Activated T-helper 1 cell treated with anti-CD3 and anti-CD28 coated beads, Interleukin-12 subunit alpha, Interleukin-12 subunit beta, Interleukin-2, Interleukin-4 antibody, amounts not matched to agents 30 ng/mL and 10 ng/mL and 1 ng/mL, durations not matched to agents 14 hours and 24 hours and 36 hours (primary cell): ENCODE data around the gene AMIGO3. TPM values are rescaled to one million over a fixed set of nuclear protein-coding genes. Genes with fewer than 3 reads are reported as not detected.
"Not testable (repeated sequence)": the region's sequence is repeated elsewhere in the genome, so short reads cannot be mapped to it uniquely, and the experiment has no call there.

ENCODE experiments used
- DNase-seq: peaks from one replicate; pipeline ENCODE4 v3.0.0; 2021; ENCODE audit warnings: low spot score
- H3K27ac Mint-ChIP-seq: one replicate; pipeline ENCODE4 v1.8.0; 2021; ENCODE audit warnings: mild to moderate bottlenecking, mixed read lengths
- H3K27me3 Mint-ChIP-seq: one replicate; pipeline ENCODE4 v1.8.0; 2022; ENCODE audit warnings: mild to moderate bottlenecking, moderate library complexity, mixed read lengths; ENCODE audit not compliant: insufficient read depth
- H3K36me3 Mint-ChIP-seq: one replicate; pipeline ENCODE4 v1.8.0; 2021; ENCODE audit warnings: low read depth, mixed read lengths
- H3K4me1 Mint-ChIP-seq: one replicate; pipeline ENCODE4 v1.8.0; 2021; ENCODE audit warnings: low read depth, mixed read lengths
- H3K4me3 Mint-ChIP-seq: one replicate; pipeline ENCODE4 v1.8.0; 2021; ENCODE audit warnings: mild to moderate bottlenecking, moderate library complexity, mixed read lengths
- H3K9me3 Mint-ChIP-seq: one replicate; pipeline ENCODE4 v1.8.0; 2021; ENCODE audit warnings: mixed read lengths
- intact Hi-C: fragments of 100-400 bp; cut with micrococcal nuclease; formaldehyde crosslinking; loops from one replicate; pipeline ENCODE4 v1.15.1; 2024
- total RNA-seq: library from RNA; stranded (reverse); gene quantifications from 2 replicates; pipeline ENCODE4 v1.2.3, GENCODE V29; 2022

Gene AMIGO3
- total RNA-seq, 1 donor from 2014 or later: 0.39 TPM

- H3K36me3 Mint-ChIP-seq: peaks cover 1% of the 10 kb centered on the region
- H3K4me1 Mint-ChIP-seq: no peaks in the 10 kb centered on the region
- no peaks in the 10 kb centered on the region for H3K27me3 Mint-ChIP-seq
- no peak overlapping the region for H3K4me3 Mint-ChIP-seq
- no peaks in the 10 kb centered on the region for H3K9me3 Mint-ChIP-seq
- intact Hi-C loops: no loop called here
- H3K27ac Mint-ChIP-seq: no peak overlapping the region
- no peak for DNase-seq
These were observed 18.0 kb downstream of the AMIGO3 start for GRCh38 chr3:49701388-49702077.

GRCh38 chr3:49700453-49701128, 18.9 kb downstream of the AMIGO3 start:
- H3K27me3 Mint-ChIP-seq: no peaks in the 10 kb centered on the region
- DNase-seq: no peak
- no peak overlapping the region for H3K4me3 Mint-ChIP-seq
- peaks cover 1% of the 10 kb centered on the region for H3K36me3 Mint-ChIP-seq
- H3K4me1 Mint-ChIP-seq: no peaks in the 10 kb centered on the region
- no peaks in the 10 kb centered on the region for H3K9me3 Mint-ChIP-seq
- intact Hi-C loops: no loop called here
- no peak overlapping the region for H3K27ac Mint-ChIP-seq

DNA sequence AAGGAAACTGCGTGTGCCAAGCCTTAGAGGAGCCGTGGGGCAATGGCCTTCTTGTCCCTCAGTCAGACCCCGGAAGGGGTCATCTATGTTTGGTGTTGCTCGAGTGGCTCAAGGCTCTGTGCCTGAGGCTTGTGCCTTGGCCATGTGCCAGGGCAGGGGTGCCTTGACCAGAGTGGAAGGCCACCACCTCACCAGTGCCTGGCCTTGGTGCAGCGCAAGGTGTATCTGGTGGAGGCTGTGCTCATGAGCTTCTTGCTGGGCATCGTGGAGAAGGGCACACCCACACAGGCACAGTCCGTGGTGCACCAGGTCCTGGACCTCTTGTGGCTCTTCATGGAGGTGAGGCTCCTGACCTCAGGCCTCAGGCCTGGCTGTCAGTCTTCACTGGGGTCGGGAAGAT, 19.5 kb downstream of the AMIGO3 start:
- Mint-ChIP-seq H3K4me3 (no peak overlapping the region), H3K9me3 (no peaks in the 10 kb centered on the region), H3K4me1 (no peaks in the 10 kb centered on the region), H3K27ac (no peak overlapping the region), H3K27me3 (no peaks in the 10 kb centered on the region), H3K36me3 (peaks cover 1% of the 10 kb centered on the region)
- intact Hi-C loops: no loop called here
- DNase-seq: no peak

GRCh38 chr3:49699281-49699979, 20.1 kb downstream of the AMIGO3 start:
- no peak overlapping the region for H3K4me3 Mint-ChIP-seq
- H3K9me3 Mint-ChIP-seq: no peaks in the 10 kb centered on the region
- intact Hi-C loops: no loop called here
- H3K27me3 Mint-ChIP-seq: no peaks in the 10 kb centered on the region
- H3K27ac Mint-ChIP-seq: no peak overlapping the region
- H3K36me3 Mint-ChIP-seq: peaks cover 1% of the 10 kb centered on the region
- DNase-seq: no peak
- no peaks in the 10 kb centered on the region for H3K4me1 Mint-ChIP-seq

DNA sequence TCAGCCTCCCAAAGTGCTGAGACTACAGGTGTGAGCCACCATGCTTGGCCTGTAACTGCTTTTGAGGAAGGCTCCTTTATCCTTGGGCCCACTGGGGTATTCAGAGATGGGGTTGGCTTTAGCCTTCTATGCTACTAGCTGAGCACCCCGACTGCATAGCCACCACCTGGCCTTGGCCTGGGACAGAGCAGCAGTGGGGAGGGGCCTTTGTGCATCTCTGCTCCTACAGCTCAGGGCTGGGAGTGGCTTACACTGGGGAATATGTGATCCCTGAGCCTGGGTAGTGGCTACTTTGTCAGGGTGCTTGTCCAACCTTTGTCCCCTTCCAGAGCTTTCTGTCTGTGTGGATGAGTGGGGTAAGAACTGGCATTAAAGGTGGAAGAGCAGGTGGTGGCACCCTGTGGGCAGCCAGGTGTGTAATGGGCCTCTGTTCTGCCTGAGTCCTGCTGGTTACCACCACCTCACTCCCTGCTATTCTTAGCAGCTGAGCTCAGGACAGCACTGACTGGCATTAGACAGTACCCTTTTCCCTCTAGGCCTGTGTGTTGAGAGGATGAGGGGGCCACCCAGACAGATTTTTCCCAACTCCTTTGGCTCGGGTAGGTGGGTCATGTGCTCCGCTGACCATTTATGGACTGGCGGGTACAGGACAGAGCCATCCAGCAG, 24.0 kb downstream of the AMIGO3 start:
- H3K27me3 Mint-ChIP-seq, DNase-seq, H3K9me3 Mint-ChIP-seq, H3K36me3 Mint-ChIP-seq, H3K4me1 Mint-ChIP-seq, intact Hi-C loops, H3K4me3 Mint-ChIP-seq, H3K27ac Mint-ChIP-seq: not testable (repeated sequence)

DNA sequence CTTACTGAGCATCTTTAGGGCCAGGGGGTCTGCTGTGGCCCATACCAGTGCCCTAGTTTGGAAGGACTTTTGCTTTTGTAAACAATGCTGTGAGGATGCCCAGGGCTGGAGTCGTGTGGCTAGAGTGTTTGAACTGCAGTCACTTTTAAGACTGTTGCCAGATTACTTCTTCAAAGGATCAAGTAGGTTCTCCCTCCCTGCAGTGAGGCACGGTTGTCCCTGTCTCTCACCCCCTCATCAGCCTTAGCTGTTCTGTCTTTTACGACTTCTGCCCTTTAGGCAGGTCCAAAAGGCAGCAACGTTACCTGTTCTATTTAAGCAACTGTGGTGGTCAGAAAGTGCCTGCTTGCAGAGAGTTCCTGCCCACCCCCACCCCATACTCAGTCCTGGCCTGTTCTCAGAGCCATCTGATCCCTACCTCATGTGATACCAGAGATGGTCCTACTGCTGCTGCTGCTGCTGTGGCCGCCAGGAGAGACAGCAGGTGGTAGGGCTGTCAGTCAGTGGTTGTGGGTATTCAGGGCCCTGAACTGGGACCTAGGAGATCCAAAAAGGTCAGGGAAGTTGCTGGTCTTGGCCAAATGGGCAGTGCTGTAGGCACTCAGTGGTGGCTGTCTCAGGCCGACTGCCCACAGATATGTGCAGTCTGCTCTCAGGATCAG, 24.9 kb downstream of the AMIGO3 start:
- intact Hi-C loops, H3K27me3 Mint-ChIP-seq, H3K9me3 Mint-ChIP-seq, H3K4me3 Mint-ChIP-seq, H3K36me3 Mint-ChIP-seq, DNase-seq, H3K27ac Mint-ChIP-seq: not testable (repeated sequence)
- peaks cover 15% of the 10 kb centered on the region for H3K4me1 Mint-ChIP-seq

DNA sequence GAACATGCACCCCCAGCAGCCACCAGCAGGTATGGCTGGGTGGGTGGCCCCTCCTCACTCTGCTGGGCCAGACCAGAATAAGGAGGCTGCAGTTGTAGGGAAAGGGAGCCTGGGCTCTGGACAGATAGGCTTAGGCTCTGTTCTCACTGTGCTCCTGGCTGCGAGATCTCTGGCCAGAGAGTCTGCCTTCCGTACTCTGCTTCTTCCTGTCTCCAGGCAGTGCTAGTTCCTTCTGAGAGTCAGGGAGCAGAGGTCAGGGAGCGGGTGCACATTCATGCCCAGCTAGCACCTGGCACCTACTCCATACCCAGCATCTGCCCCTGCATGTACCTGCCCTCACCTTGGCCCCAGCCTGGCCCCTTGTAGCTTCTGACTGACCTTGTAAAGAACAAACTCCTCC, 28.0 kb downstream of the AMIGO3 start:
- intact Hi-C loops, H3K9me3 Mint-ChIP-seq, H3K36me3 Mint-ChIP-seq, H3K4me3 Mint-ChIP-seq, H3K27me3 Mint-ChIP-seq, H3K27ac Mint-ChIP-seq, DNase-seq: not testable (repeated sequence)
- H3K4me1 Mint-ChIP-seq: peaks cover 21% of the 10 kb centered on the region

- H3K9me3 Mint-ChIP-seq, intact Hi-C loops, DNase-seq, H3K27me3 Mint-ChIP-seq, H3K36me3 Mint-ChIP-seq, H3K27ac Mint-ChIP-seq: not testable (repeated sequence)
- Mint-ChIP-seq H3K4me3 (peak overlapping the region; percentile 97), H3K4me1 (peaks cover 21% of the 10 kb centered on the region)
These were observed 28.6 kb downstream of the AMIGO3 start for GRCh38 chr3:49690856-49691255.

DNA sequence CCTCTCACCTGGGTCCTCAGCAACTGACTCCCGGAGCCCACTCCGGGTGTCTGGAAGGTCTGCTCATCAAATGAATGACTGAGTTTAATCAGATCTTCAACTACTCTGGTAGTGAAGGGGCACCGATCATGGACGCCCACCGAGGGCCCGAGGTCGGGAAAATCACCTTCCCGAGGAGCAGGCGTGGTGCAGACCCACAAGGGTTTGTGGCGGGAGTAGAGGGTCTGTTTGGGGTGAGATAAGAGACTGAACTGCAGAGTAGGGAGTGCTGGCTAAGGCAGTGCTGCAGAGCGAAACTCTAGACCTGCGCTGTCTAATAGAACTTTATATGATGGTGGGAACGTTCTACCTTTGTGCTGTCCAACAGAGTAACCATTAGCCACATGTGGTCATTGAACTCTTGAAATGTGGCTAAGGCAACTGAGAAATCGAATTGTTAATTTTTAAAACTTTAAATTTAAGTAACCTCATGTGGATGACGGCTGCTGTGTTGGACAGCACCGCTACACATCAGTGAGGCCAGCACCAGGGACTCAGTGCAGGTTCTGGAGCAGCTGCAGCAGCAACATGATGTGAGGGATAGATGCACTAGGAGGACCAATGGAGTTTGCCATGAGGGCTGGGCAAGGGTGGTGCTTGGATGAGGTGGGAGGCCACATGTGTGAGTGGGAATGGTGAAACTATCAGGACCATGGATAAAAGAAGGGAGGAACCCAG, 29.4 kb downstream of the AMIGO3 start:
- H3K9me3 Mint-ChIP-seq, H3K36me3 Mint-ChIP-seq, H3K27me3 Mint-ChIP-seq, DNase-seq: not testable (repeated sequence)
- peak overlapping the region; percentile 91 for H3K27ac Mint-ChIP-seq
- peaks cover 21% of the 10 kb centered on the region for H3K4me1 Mint-ChIP-seq
- intact Hi-C loops: loop anchor here (1.0 to 5.0 kb wide), 4 partner anchors 16 to 598 kb away; partner anchors contain the start of genes AMIGO3, APEH, QRICH1 and TRAIP
- peak overlapping the region; percentile 97 for H3K4me3 Mint-ChIP-seq

- DNase-seq: peak; percentile 91
- Mint-ChIP-seq H3K27ac (peak within 1 kb of the TSS; percentile 91), H3K4me3 (peak within 1 kb of the TSS; percentile 97), H3K4me1 (peaks cover 21% of the 10 kb centered on the region), H3K27me3 (peaks cover 2% of the 10 kb centered on the region), H3K9me3 (no peaks in the 10 kb centered on the region), H3K36me3 (peaks cover 3% of the 10 kb centered on the region)
- intact Hi-C loops: loop anchor here (1.0 to 5.0 kb wide), 4 partner anchors 15 to 597 kb away; partner anchors contain the start of genes AMIGO3, APEH, QRICH1 and TRAIP
These were observed 30.2 kb downstream of the AMIGO3 start, which contains the start of the genes MST1 and RNF123 for GRCh38 chr3:49689046-49689907. MST1 (minus strand) TSS chr3:49689474; CDS start chr3:49688691, 783 bp downstream. RNF123 (plus strand) TSS chr3:49689557; CDS start chr3:49691166, 1,609 bp downstream.
